HEK293T (cell line): Measurements from ENCODE around the gene SLAIN2.
A peak's percentile ranks its signal among the peaks of the same experiment; 100 is the strongest.

ENCODE experiments used
- CTCF ChIA-PET: fragments of 350-600 bp; formaldehyde crosslinking; extraction: SDS; loops from one replicate; lab custom pipeline; 2021; ENCODE audit warnings: antibody characterized with exemption, inconsistent platforms; lab: Yijun Ruan, JAX
- POLR2A ChIA-PET: fragments of 350-600 bp; formaldehyde crosslinking; extraction: SDS; loops from one replicate; lab custom pipeline; 2020; ENCODE audit warnings: antibody characterized with exemption, inconsistent platforms; lab: Yijun Ruan, JAX
- DNase-seq: peaks from one replicate; pipeline ENCODE4 v3.0.0; 2012; ENCODE audit warnings: mixed read lengths; ENCODE audit errors: extremely low spot score
- ARNT ChIP-seq: fragments of 450-650 bp; IDR thresholded peaks from 2 replicates; pipeline ENCODE4 v1.6.1; 2017; ENCODE audit warnings: mild to moderate bottlenecking
- BHLHE40 ChIP-seq: fragments of 450-650 bp; IDR thresholded peaks from 2 replicates; pipeline ENCODE4 v1.6.1; 2016; ENCODE audit warnings: mild to moderate bottlenecking, moderate library complexity, borderline replicate concordance
- CTBP1 ChIP-seq: fragments of 450-650 bp; IDR thresholded peaks from 2 replicates; pipeline ENCODE4 v1.6.1; 2016; ENCODE audit warnings: borderline replicate concordance
- ELF4 ChIP-seq: fragments of 450-650 bp; IDR thresholded peaks from 2 replicates; pipeline ENCODE4 v1.6.1; 2017; ENCODE audit warnings: antibody characterized with exemption
- FOXA1 ChIP-seq: fragments of 450-650 bp; IDR thresholded peaks from 2 replicates; pipeline ENCODE4 v1.6.1; 2016; ENCODE audit warnings: mild to moderate bottlenecking
- FOXK2 ChIP-seq: fragments of 450-650 bp; IDR thresholded peaks from 2 replicates; pipeline ENCODE4 v1.6.1; 2016; ENCODE audit warnings: mild to moderate bottlenecking
- FOXM1 ChIP-seq: fragments of 450-650 bp; IDR thresholded peaks from 2 replicates; pipeline ENCODE4 v1.6.1; 2017; ENCODE audit warnings: mild to moderate bottlenecking, borderline replicate concordance
- HDGF ChIP-seq: fragments of 450-650 bp; IDR thresholded peaks from 2 replicates; pipeline ENCODE4 v1.6.1; 2017; ENCODE audit warnings: antibody characterized with exemption, borderline replicate concordance
- L3MBTL2 ChIP-seq: fragments of 450-650 bp; conservative IDR thresholded peaks from 2 replicates; pipeline ENCODE4 v1.6.1; 2016; ENCODE audit warnings: mild to moderate bottlenecking
- LEF1 ChIP-seq: fragments of 450-650 bp; IDR thresholded peaks from 2 replicates; pipeline ENCODE4 v1.6.1; 2017; ENCODE audit warnings: mild to moderate bottlenecking, borderline replicate concordance
- NFRKB ChIP-seq: fragments of 450-650 bp; IDR thresholded peaks from 2 replicates; pipeline ENCODE4 v1.6.1; 2016; ENCODE audit warnings: mild to moderate bottlenecking, moderate library complexity
- PKNOX1 ChIP-seq: fragments of 450-650 bp; IDR thresholded peaks from 2 replicates; pipeline ENCODE4 v1.6.1; 2016
- SP1 ChIP-seq: fragments of 450-650 bp; IDR thresholded peaks from 2 replicates; pipeline ENCODE4 v1.6.1; 2017
- SUZ12 ChIP-seq: fragments of 450-650 bp; IDR thresholded peaks from 2 replicates; pipeline ENCODE4 v1.6.1; 2016; ENCODE audit warnings: mild to moderate bottlenecking
- TARDBP ChIP-seq: fragments of 450-650 bp; IDR thresholded peaks from 2 replicates; pipeline ENCODE4 v1.6.1; 2016
- ZNF384 ChIP-seq: fragments of 450-650 bp; IDR thresholded peaks from 2 replicates; pipeline ENCODE4 v1.6.1; 2016

Gene SLAIN2

GRCh38 chr4:48369771-48370170 is 28.4 kb downstream of the SLAIN2 start:
- ChIA-PET CTCF (no interaction called here), POLR2A (no interaction called here)
- TF ChIP-seq NFRKB, result no peak
- TF ChIP-seq HDGF, result no peak
- no peak for TF ChIP-seq LEF1
- TF ChIP-seq L3MBTL2, result no peak
- TF ChIP-seq ZNF384, result no peak
- TF ChIP-seq BHLHE40, result no peak
- TF ChIP-seq FOXK2, result no peak
- TF ChIP-seq ARNT, result no peak
- TF ChIP-seq CTBP1, result no peak
- no peak for TF ChIP-seq PKNOX1
- TF ChIP-seq SUZ12, result no peak
- no peak for TF ChIP-seq ELF4
- TF ChIP-seq TARDBP, result no peak
- TF ChIP-seq SP1, result no peak
- TF ChIP-seq FOXM1, result no peak
- TF ChIP-seq FOXA1, result no peak
- no peak for DNase-seq

GRCh38 chr4:48370260-48371134 is 29.2 kb downstream of the SLAIN2 start:
- POLR2A ChIA-PET, result interaction anchor here (1.1 kb wide), 1 partner anchor 28 kb away, joined by 3 read pairs; no protein-coding TSS in a partner anchor
- no peak for DNase-seq
- CTCF ChIA-PET, result no interaction called here
- TF ChIP-seq FOXM1, result no peak
- no peak for TF ChIP-seq FOXK2

- no peak for DNase-seq
- ChIA-PET POLR2A (no interaction called here), CTCF (interaction anchor here (0.6 kb wide), 1 partner anchor 20 kb away, joined by 3 read pairs; no protein-coding TSS in a partner anchor)
- TF ChIP-seq BHLHE40 (no peak), NFRKB (no peak), FOXK2 (no peak), LEF1 (no peak), TARDBP (no peak), FOXM1 (no peak), PKNOX1 (no peak), ZNF384 (no peak), ARNT (no peak), SP1 (no peak), HDGF (no peak)
Measured at GRCh38 chr4:48372272-48372671, 30.9 kb downstream of the SLAIN2 start.

GRCh38 chr4:48375651-48376304 is 34.4 kb downstream of the SLAIN2 start:
- DNase-seq, result peak; percentile 5
- ChIA-PET CTCF (no interaction called here), POLR2A (interaction anchor here (0.9 kb wide), 1 partner anchor 35 kb away, joined by 3 read pairs; the partner anchor contains the start of gene SLAIN2)
- TF ChIP-seq FOXA1, result no peak
- no peak for TF ChIP-seq ELF4
- TF ChIP-seq FOXM1, result no peak
- no peak for TF ChIP-seq CTBP1
- TF ChIP-seq SP1, result no peak
- no peak for TF ChIP-seq L3MBTL2
- TF ChIP-seq TARDBP, result no peak
- no peak for TF ChIP-seq PKNOX1
- TF ChIP-seq NFRKB, result no peak
- TF ChIP-seq ZNF384, result no peak
- no peak for TF ChIP-seq HDGF
- TF ChIP-seq LEF1, result no peak
- no peak for TF ChIP-seq BHLHE40
- TF ChIP-seq FOXK2, result no peak
- no peak for TF ChIP-seq SUZ12

- ChIA-PET POLR2A (no interaction called here), CTCF (no interaction called here)
- no peak for DNase-seq
- TF ChIP-seq BHLHE40 (no peak), FOXA1 (no peak), SP1 (no peak), CTBP1 (no peak), HDGF (no peak), L3MBTL2 (no peak), FOXK2 (no peak), SUZ12 (no peak), ELF4 (no peak), TARDBP (no peak), LEF1 (no peak), PKNOX1 (no peak), ARNT (no peak), NFRKB (no peak), ZNF384 (no peak), FOXM1 (no peak)
Measured at GRCh38 chr4:48379587-48380180, 38.4 kb downstream of the SLAIN2 start.
